Testis (tissue), 3 donors: ENCODE data around the gene LGALS9C. TPM values are rescaled to one million over a fixed set of nuclear protein-coding genes. Genes with fewer than 3 reads are reported as not detected.
"Not testable (repeated sequence)": the region's sequence is repeated elsewhere in the genome, so short reads cannot be mapped to it uniquely, and the experiment has no call there.

Source experiments
- DNase-seq: peaks from one replicate; pipeline ENCODE4 v3.0.0-alpha.2; 2019
- H3K27ac ChIP-seq, 2 donors: fragments of 200-600 bp; sonication (generic); one replicate each; pipeline ENCODE4 v1.5.1; 2019
- H3K27me3 ChIP-seq: fragments of 200-600 bp; sonication (generic); one replicate; pipeline ENCODE4 v1.5.1; 2019
- H3K36me3 ChIP-seq: fragments of 200-600 bp; sonication (generic); one replicate; pipeline ENCODE4 v1.5.1; 2017; ENCODE audit warnings: low read depth; ENCODE audit errors: missing control alignments
- H3K4me1 ChIP-seq: fragments of 200-600 bp; sonication (generic); one replicate; pipeline ENCODE4 v1.5.1; 2019
- H3K4me3 ChIP-seq, 2 donors: fragments of 200-600 bp; sonication (generic); one replicate each; pipeline ENCODE4 v1.5.1; 2017 to 2019
- H3K9me3 ChIP-seq: fragments of 200-600 bp; sonication (generic); one replicate; pipeline ENCODE4 v1.5.1; 2017
- WGBS, 2 donors: methylation state at CpG; one replicate each; pipeline ENCODE4 v1.1.5; 2018; 5-methylcytosine and 5-hydroxymethylcytosine counted together
- intact Hi-C: fragments of 100-400 bp; cut with DNase I; formaldehyde crosslinking; loops from one replicate; pipeline ENCODE4 v1.15.1; 2023; ENCODE audit warnings: low total_unique reads
- polyA plus RNA-seq: library from polyadenylated mRNA; stranded (reverse); fragments of 350-450 nt; fragmentation: Illumina TruSeq; extraction: RNeasy Lipid Tissue Mini Kit (QIAGEN cat#74804); gene quantifications from one replicate; pipeline ENCODE4 v1.2.3, GENCODE V29; 2014; ENCODE audit warnings: low read depth, low replicate concordance; ENCODE audit not compliant: insufficient read depth
- total RNA-seq, 2 donors: library from RNA; depleted of rRNA; stranded (reverse); fragments of >200 nt; gene quantifications; one replicate each; pipeline ENCODE4 v1.2.3, GENCODE V29; 2016

LGALS9C gene
- total and polyA plus RNA-seq, 3 donors from 2014 or later: 0.56 to 1.2 TPM; not detected in 1

- 82 to 87% methylated on average over 7 to 8 of the region's 11 CpGs for WGBS, 2 donors
- H3K4me3 ChIP-seq, H3K36me3 ChIP-seq, H3K27ac ChIP-seq, H3K9me3 ChIP-seq, intact Hi-C loops, H3K27me3 ChIP-seq, DNase-seq, H3K4me1 ChIP-seq: not testable (repeated sequence)
Measured at GRCh38 chr17:18463831-18464502, 12.6 kb upstream of the LGALS9C start.

GRCh38 chr17:18466250-18466983 is 10.2 kb upstream of the LGALS9C start:
- H3K27me3 ChIP-seq, H3K27ac ChIP-seq, H3K9me3 ChIP-seq, H3K4me3 ChIP-seq, DNase-seq, intact Hi-C loops, H3K4me1 ChIP-seq, H3K36me3 ChIP-seq: not testable (repeated sequence)
- WGBS, 2 donors: 52% methylated on average over 5 of the region's 6 CpGs; no CpG with 5 or more reads in 1 of the 2 donors

- DNase-seq, H3K27ac ChIP-seq, intact Hi-C loops, H3K36me3 ChIP-seq, H3K4me3 ChIP-seq, H3K27me3 ChIP-seq, H3K9me3 ChIP-seq, H3K4me1 ChIP-seq: not testable (repeated sequence)
- WGBS, 2 donors: 94% methylated on average over 4 of the region's 5 CpGs; no CpG with 5 or more reads in 1 of the 2 donors
Measured at GRCh38 chr17:18467001-18467400, 9.6 kb upstream of the LGALS9C start.

GRCh38 chr17:18468472-18469171 is 8.0 kb upstream of the LGALS9C start:
- intact Hi-C loops, H3K4me1 ChIP-seq, H3K27me3 ChIP-seq, DNase-seq, H3K36me3 ChIP-seq, H3K9me3 ChIP-seq, H3K4me3 ChIP-seq, H3K27ac ChIP-seq: not testable (repeated sequence)
- WGBS, 2 donors: 74 to 91% methylated on average over 3 to 6 of the region's 10 CpGs

GRCh38 chr17:18469837-18470236 is 6.8 kb upstream of the LGALS9C start:
- H3K27me3 ChIP-seq, H3K4me1 ChIP-seq, H3K4me3 ChIP-seq, H3K9me3 ChIP-seq, DNase-seq, intact Hi-C loops, H3K27ac ChIP-seq, H3K36me3 ChIP-seq: not testable (repeated sequence)
- WGBS, 2 donors: 78 to 100% methylated on average over 1 to 2 of the region's 2 CpGs

GRCh38 chr17:18470345-18470930 is 6.2 kb upstream of the LGALS9C start:
- DNase-seq, H3K4me3 ChIP-seq, intact Hi-C loops, H3K4me1 ChIP-seq, H3K27me3 ChIP-seq, H3K36me3 ChIP-seq, H3K27ac ChIP-seq, H3K9me3 ChIP-seq: not testable (repeated sequence)
- WGBS, 2 donors: 67 to 89% methylated on average over 1 of the region's 11 CpGs

- intact Hi-C loops, DNase-seq, H3K27ac ChIP-seq, H3K4me3 ChIP-seq, H3K4me1 ChIP-seq, H3K27me3 ChIP-seq, H3K9me3 ChIP-seq, H3K36me3 ChIP-seq: not testable (repeated sequence)
- no CpG with 5 or more reads among the region's 4 CpGs for WGBS, 2 donors
Measured at GRCh38 chr17:18473967-18474366, 2.6 kb upstream of the LGALS9C start.

- H3K4me3 ChIP-seq, H3K9me3 ChIP-seq, H3K36me3 ChIP-seq, H3K27me3 ChIP-seq, intact Hi-C loops, H3K27ac ChIP-seq, H3K4me1 ChIP-seq, DNase-seq: not testable (repeated sequence)
- 58 to 81% methylated on average over 2 to 3 of the region's 7 CpGs for WGBS, 2 donors
Measured at GRCh38 chr17:18474754-18475153, 1.8 kb upstream of the LGALS9C start.

GRCh38 chr17:18477367-18477766 is 778 bp downstream of the LGALS9C start:
- H3K4me3 ChIP-seq, H3K27ac ChIP-seq, intact Hi-C loops, H3K36me3 ChIP-seq, DNase-seq, H3K4me1 ChIP-seq, H3K27me3 ChIP-seq, H3K9me3 ChIP-seq: not testable (repeated sequence)
- 88% methylated on average over 3 of the region's 5 CpGs; no CpG with 5 or more reads in 1 of the 2 donors for WGBS, 2 donors

GRCh38 chr17:18478362-18478761 is 1.8 kb downstream of the LGALS9C start:
- H3K27ac ChIP-seq, intact Hi-C loops, H3K4me3 ChIP-seq, DNase-seq, H3K36me3 ChIP-seq, H3K9me3 ChIP-seq, H3K27me3 ChIP-seq, H3K4me1 ChIP-seq: not testable (repeated sequence)
- WGBS, 2 donors: no CpG with 5 or more reads among the region's 12 CpGs

- WGBS, 2 donors: 71% methylated on average over 1 of the region's 10 CpGs; no CpG with 5 or more reads in 1 of the 2 donors
Measured at GRCh38 chr17:18478977-18479595, 2.5 kb downstream of the LGALS9C start.

More at GRCh38 chr17:18478977-18479595, 2.5 kb downstream of the LGALS9C start:
- H3K9me3 ChIP-seq, H3K36me3 ChIP-seq, H3K4me3 ChIP-seq, H3K27ac ChIP-seq, DNase-seq, H3K27me3 ChIP-seq, H3K4me1 ChIP-seq, intact Hi-C loops: not testable (repeated sequence)
